ENCODE measurements around the gene PACS2.
A peak's percentile ranks its signal among the peaks of the same experiment; 100 is the strongest.

The PACS2 gene

DNA sequence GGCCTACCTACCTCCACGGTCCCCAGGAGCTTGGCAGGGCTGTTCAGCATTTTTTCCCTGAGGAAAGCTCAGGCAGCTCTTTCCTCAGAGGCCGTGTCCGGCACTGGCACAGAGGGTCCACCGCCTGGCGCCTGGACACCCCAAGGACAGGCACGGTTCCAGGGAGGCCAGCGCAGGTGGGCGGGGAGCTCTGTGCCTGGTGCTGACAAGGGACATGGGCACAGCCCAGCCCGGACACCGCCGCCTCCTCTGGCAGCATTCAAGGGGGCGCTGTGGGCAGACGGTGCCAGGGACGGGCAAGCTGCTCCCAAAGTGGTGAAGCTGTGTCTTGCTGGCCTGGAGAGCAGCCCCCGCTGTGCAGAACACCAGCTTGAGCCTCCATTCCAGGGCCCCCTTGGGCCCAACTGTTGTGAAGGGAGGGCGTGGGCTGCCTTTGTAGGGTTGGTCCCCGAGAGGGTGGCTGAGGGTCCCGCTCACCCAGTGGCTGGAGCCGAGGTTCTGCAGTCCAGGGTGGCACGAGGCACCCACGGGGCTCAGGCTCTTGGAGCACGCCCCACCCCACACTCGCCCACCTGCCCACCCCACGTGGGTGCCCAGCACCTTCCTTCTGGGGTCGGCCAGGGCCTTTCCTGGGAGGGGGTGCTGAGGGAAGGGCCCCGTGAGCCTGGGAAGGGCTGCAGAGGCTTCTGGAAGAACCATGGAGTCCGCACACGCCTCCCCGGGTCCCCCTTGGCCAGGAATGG lies 54.5 kb downstream of the PACS2 start:
- no peak for DNase-seq (ENCODE audit: low read depth in 3 of 3)

DNA sequence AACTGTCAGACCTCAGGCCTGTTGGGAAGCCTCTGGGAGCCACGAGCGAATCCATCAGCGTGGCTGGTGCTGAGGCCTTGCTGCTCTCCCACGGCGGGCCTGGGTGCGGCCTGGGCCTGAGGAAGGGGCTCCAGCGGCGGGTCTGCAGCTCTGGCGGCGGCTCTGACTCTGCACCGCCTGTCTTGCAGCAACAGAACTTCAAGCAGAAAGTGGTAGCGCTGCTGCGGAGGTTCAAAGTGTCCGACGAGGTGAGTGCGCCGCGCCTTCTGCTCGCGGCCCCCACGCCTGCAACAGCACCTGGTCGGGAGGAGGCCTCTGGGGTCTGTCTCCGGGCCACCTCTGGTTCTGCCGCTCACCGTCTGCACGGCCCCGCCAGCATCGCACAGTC lies 55.1 kb downstream of the PACS2 start:
- no peak for DNase-seq (ENCODE audit: low read depth in 3 of 3)

DNA sequence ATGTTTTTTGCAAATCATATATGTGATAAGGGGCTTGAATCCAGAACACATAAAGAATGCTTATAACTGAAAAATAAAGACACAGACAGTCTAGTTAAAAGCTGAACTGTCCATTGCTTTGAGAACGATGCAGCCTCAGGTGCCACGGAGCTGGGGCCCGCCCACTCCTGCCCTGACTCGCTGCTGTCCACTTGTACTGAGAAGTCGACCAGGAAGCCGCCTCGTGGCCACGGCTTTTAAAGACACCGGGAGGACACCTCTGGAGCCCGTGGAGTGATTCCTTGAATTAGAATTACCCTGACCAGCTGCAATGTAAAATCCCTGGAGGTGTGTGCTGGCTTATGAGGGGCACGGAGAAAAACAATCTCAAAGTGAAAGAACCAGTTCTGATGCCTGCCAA lies 59.8 kb downstream of the PACS2 start:
- no peak for DNase-seq (ENCODE audit: low read depth in 3 of 3)

DNA sequence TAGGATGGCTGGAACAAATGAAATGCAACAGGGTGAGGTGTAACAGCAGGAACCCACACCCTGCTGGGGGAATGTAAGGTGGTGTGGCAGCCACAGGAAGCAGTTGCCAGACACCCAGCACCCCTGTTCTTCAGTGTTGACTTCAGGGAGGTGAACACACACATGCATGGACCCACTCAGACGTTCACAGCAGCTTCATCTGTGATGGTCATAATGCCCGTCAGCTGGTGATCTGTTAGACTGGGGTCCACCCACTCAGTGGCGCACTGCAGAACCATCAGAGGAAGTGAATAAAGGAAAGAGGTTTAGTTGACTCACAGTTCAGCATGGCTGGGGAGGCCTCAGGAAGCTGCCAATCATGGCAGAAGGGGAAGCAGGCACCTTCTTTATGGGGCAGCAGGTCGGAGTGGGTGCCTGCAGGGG lies 61.1 kb downstream of the PACS2 start:
- DNase-seq (ENCODE audit: low read depth in 3 of 3) = peak in 2 of 3 donors; percentile 29 to 58

DNA sequence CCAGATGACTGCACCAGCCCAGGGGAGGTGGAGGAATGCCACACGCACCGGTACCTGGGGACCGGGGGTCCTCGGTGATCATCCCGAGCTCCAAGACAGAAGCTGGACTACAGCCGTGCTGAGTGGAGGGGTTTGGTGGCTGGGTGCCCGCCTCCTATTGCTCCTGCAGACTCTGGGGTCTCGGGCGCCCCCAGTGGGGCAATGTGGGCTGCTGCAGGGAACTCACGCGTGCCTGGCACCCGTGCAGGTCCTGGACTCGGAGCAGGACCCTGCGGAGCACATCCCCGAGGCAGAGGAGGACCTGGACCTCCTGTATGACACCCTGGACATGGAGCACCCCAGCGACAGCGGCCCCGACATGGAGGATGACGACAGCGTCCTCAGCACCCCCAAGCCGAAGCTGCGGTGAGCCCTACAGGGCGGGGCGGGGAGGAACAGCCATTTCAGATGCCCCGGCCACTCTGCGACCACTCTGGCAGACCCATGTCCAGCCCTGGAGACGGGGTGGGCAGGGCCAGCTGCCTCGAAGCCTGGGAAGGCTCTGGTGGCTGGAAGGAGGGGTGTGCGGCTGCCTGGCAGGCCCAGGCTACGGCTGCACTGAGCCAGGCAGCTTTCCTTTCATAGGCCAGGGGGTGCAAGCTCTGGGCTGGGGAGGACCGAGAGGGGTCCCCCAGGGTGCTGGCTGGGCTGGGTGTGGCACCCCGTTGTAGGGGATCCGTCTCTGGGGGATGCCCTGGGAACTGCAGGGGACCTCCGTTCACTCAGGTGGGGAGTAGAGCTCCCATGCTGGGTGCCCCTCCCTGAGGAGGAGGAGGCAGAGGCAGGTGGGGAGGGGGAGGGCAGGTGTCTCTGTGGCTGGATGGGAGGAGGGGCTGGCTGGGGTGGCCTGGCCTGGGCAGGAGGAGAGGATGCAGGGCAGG lies 62.2 kb downstream of the PACS2 start:
- no peak for DNase-seq (ENCODE audit: low read depth in 3 of 3)

DNA sequence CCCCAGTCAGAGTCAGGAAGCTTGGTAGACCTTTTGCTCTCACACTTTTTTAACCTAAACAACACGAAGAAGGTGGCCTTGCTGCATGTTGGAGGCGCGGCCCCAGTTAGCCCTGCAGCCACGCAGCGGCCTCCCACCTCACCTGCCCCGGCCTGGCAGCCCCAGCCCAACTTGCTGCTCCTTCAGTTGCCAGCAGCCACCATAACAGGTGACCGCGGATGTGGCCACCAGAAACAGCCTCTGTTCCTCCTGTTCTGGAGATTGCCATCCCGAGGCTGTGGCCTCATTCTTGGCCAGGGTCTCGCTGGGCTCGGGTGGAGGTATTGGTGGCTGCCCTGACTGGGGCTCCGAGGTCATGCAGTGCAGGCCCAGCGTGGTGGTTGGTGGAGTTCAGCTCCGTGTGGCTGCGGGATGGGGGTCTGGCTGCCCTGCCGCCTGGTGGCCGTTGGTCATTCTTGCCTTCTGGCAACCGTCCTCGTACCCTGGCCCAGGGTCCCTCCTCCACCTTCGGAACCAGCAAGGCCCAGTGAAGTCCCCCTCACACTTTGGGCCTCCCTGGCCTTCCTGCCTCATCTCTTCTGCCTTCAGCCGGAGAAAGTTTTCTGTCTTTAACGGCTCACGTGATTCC lies 63.1 kb downstream of the PACS2 start:
- no peak for DNase-seq (ENCODE audit: low read depth in 3 of 3)

DNA sequence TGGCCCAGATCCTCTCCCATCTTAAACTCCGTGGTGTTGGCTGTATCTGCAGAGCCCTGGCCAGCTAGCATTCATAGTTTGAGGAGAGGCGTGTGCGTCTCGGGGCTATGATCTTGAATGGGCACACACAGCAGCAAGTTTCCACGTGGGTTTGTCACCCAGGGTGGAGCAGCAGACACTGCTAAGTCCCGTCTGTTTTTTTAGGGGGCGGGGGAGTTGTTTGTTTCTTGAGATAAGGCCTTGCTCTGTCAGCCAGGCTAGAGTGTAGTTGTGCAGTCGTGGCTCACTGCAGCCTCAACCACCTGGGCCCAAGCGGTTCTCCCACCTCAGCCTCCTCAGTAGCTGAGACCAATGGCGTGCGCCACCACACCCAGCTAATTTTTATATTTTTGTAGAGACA lies 63.7 kb downstream of the PACS2 start:
- DNase-seq (ENCODE audit: low read depth in 3 of 3) = no peak

DNA sequence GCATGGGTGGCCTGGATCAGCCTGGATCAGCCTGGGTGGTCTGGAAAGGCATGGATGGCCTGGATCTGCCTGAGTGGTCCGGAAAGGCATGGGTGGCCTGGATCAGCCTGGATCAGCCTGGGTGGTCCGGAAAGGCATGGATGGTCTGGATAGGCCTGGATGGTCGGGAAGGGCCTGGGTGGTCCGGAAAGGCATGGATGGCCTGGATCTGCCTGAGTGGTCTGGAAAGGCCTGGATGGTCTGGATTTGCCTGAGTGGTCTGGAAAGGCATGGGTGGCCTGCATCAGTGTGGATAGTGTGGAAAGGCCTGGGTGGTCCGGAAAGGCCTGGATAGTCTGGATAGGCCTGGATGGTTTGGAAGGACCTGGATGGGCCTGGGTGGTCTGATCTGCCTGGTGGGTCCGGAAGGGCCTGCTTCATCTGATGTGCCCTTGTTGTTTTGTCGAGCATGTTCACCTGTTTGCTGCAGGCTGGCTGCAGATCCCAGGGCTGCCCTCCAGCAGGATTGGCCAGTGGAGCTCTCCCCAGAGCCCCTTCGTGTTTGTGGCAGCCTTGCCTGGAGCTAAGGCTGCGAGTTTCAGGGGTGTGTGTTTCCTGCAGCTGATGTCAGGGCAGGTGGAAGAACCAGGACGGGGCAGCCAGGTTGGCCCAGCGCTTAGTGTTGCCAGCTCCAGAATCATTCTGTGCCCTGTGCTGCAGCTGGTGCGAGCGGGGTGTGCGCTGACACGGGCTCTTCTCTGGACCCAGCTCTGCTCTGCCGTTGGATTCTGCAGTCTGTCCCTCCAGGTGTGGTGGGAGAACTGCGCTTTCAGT lies 64.5 kb downstream of the PACS2 start:
- no peak for DNase-seq (ENCODE audit: low read depth in 3 of 3)

DNA sequence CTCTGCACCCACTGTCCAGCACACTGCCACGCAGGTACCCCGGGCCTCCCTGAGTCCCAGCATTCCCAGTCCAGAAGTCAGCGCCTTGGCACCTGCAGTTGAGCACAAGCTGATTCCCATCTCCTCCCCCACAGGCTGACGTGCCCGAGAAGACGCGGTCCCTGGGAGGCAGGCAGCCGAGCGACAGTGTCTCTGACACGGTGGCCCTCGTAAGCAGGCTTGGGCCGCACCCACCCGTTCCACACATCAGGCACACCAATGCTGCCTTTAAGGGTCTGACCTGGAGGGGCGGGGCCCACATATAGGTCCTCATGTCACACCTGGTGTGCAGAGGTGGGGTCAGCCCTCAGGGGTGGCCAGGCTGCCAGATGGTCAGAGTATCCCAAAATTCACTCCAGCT lies 65.4 kb downstream of the PACS2 start:
- DNase-seq (ENCODE audit: low read depth in 3 of 3) = no peak

DNA sequence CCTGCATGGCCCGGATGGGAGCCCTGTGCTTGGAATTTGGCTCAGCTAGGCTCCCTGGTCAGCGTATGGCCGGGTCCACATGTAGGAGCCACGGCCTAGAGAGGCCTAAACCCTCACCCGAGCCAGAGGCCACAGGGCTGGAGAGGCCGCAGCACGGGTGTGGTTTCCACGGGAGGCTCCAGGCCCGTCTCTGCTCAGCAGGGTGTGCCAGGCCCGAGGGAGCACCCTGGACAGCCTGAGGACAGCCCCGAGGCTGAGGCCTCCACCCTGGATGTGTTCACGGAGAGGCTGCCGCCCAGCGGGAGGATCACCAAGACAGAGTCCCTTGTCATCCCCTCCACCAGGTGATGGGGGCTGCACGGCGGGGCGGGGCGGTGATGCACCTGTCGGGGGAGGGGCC lies 66.2 kb downstream of the PACS2 start:
- no peak for DNase-seq (ENCODE audit: low read depth in 3 of 3)

DNA sequence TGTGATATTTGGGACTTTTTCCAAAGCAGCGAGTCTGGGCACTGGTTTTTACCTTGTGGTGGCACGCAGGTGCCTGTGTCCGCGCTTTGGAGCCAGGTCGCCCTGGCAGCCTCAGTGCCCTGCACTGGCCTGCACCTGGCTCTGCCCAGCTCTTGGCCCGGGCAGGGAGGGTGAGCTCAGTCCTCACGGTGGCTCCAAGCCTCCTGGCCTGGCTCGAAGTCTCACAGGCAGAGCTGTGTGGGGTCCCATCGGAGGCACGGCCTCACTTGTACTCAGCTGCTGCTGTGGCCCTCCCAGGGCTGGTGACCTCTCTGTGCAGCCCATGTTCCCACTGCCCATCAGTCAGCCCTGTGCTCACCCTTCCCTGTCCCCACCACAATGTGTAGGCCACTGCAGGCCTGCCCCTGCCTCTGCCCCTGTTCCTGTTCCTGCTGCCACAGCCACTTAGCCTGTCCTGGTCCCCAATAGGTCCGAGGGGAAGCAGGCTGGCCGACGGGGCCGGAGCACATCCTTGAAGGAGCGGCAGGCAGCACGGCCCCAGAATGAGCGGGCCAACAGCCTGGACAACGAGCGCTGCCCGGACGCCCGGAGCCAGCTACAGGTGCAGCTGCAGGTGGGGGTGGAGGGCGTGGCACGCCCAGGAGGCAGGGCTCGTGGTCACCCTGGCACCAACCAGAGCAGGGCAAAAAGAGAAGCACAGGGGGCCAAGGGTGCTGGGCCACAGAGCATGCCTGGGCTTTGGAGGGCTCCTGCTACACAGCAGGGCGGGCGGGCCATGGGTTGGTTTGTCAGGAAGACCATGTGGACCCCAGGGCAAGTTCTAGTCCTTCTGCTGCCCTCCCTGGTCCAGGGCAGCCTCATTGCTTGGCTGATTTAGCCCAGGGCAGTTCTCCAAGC lies 67.1 kb downstream of the PACS2 start:
- no peak for DNase-seq (ENCODE audit: low read depth in 3 of 3)

DNA sequence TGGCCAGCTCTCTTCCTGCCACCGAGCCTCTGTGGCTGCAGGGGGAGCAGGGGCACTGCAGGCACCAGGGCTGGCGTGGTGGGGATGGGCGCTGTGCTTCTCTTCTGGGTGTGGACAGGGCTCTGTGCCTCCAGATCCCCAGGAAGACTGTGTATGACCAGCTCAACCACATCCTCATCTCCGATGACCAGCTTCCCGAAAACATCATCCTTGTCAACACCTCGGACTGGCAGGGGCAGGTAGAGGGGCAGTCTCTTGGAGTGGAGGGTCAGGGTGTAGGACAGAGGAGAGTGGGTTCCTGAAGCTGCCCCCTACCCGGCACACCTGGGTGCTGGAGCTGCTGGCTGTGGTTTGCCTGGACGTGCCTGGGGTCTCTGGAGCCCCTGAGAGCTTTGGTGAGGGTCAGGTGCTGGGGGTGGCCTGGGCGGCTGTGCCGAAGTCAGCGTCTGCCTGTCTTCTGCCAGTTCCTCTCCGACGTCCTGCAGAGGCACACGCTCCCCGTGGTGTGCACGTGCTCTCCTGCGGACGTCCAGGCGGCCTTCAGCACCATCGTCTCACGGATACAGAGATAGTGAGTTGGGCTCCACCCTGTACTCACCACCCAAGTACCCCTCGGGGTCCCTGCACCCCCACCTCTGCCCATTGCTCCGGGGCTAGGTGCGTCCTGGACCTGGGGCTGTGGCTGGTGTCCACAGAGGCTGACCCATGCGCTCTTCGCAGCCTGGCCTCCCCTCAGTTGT lies 68.0 kb downstream of the PACS2 start:
- no peak for DNase-seq (ENCODE audit: low read depth in 3 of 3)

DNA sequence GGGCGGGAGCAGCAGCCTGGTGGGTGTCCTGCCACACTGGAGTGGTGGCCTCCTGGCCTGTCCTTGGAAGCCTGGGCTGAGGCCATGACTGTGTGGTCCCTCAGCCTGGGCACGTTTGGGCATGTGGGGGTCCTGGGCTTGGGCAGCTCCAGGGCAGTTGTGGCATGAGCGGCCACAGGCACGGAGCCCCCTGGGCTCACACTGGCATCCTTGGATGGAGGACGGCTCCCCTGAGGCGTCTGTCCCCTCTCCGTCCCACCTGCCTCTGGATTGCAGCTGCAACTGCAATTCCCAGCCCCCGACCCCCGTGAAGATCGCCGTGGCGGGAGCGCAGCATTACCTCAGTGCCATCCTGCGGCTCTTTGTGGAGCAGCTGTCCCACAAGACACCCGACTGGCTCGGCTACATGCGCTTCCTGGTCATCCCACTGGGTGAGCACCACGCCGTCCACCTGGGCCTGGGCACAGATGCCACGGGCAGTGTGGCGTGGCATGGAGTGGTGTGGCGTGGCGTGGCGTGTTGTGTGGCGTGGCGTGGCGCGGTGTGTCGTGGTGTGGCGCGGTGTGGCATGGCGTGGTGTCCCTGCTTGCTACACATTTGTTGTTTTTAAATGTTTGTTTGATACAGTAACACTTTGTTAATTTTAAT lies 68.7 kb downstream of the PACS2 start:
- DNase-seq (ENCODE audit: low read depth in 3 of 3) = no peak

DNA sequence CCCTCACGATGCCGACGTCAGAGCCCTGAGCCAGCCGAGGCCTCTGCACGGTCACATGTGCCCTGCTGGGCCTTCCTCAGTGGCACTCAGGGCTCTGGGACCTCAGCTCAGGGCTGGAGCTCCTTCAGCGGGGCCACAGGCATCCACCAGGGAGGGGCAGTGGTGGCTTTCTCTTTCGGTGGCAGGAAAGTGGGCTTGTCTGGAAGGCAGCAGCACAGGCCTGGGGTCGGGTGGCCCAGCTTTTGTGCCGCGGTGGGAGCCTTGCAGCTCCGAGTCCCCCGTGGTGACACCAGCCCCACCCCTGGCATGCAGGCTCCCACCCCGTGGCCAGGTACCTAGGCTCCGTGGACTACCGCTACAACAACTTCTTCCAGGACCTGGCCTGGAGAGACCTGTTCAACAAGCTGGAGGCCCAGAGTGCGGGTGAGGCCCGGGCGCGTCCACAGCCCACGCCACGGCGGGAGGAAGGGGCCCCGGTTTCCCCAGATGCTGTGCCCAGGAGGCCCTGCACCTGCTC lies 69.6 kb downstream of the PACS2 start:
- DNase-seq (ENCODE audit: low read depth in 3 of 3) = no peak

DNA sequence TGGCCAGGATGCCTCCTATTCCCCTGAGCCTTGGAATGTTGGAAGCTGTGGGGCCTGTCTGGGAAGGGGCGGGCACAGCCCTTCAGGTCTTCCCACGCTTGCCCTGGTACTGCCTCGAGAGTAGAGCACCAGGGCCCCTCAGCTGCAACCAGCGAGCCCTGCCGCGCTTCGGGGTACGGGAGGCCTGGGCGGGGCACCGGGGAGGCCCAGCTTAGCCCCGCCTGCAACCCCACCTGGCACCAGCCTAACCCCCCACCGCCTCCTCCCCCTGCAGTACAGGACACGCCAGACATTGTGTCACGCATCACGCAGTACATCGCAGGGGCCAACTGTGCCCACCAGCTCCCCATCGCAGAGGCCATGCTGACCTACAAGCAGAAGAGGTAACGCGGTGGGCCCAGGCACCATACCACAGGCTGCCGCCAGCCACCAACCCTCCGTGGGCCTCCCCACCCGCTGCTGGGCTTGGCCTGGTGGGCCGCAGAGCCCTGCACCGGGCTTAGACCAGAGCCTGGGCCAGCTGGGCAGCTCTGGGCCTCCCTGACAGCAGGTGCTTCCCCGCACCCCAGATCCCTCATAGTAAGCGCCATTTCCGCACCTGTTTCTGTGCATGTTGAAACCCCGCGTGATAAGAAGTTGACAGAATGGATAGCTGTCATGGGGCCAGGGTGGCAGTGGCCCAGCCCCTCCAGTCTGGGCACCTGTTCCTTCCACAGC lies 70.2 kb downstream of the PACS2 start:
- no peak for DNase-seq (ENCODE audit: low read depth in 3 of 3)

DNA sequence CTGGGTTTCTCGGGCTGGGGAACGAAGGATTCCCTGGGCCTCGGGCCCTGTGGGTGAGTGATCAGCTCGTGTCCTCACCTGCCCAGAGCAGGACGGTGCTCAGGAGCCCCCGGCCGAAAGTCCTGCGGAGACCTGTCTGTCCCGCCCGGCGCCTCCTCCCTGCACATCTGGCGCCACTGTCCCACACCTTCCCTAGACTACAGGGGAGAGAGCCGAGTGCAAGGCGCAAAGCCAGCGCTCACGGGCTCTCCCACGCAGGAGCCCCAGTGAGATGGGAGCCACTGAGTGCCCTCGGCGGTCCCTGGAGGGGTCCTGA lies 70.7 kb downstream of the PACS2 start:
- DNase-seq (ENCODE audit: low read depth in 3 of 3) = no peak

DNA sequence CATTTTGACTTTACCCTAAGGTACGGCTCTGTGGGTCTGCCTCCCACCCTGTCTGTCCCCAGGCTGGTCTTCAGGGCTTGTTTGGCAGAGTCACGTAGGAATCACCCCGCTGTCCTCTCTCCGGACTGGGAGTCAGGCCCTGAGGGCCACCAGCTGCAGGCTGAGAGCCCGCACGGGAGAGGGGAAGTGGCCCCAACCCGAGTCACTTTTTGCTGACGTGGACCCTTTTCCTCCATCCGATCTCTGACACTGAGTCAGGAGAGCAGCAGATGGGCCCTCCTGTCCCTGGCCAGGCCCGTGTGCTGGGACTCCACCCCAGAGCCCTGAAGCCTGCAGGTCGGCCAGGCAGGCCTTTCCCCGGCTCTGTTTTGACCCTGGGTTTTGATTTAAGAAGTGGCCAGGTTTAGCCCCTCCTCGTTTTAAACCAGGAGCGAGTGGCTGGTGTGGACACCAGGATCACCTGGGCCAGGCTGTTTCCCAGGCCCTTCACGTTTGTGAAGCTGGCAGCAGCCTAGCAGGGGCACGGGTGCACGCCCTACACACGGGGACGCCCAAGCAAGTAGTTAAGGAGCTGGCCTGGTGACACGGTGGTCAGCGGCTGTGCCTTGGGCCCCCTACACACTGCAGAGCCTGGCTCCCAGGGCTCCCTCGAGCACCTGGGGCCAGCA lies 71.3 kb downstream of the PACS2 start:
- no peak for DNase-seq (ENCODE audit: low read depth in 3 of 3)

Data from stimulated activated CD4-positive, alpha-beta T cell treated with anti-CD3 and anti-CD28 coated beads, TNF-alpha, amount 100 ng/mL, for 48 hours (primary cell).